Right forelimb (tissue), 1 donor: Measurements from ENCODE around the gene TAB3.

Experiments used
- DNase-seq: peaks from one replicate; pipeline ENCODE4 v3.0.0-alpha.2; 2018

TAB3 gene, protein sequence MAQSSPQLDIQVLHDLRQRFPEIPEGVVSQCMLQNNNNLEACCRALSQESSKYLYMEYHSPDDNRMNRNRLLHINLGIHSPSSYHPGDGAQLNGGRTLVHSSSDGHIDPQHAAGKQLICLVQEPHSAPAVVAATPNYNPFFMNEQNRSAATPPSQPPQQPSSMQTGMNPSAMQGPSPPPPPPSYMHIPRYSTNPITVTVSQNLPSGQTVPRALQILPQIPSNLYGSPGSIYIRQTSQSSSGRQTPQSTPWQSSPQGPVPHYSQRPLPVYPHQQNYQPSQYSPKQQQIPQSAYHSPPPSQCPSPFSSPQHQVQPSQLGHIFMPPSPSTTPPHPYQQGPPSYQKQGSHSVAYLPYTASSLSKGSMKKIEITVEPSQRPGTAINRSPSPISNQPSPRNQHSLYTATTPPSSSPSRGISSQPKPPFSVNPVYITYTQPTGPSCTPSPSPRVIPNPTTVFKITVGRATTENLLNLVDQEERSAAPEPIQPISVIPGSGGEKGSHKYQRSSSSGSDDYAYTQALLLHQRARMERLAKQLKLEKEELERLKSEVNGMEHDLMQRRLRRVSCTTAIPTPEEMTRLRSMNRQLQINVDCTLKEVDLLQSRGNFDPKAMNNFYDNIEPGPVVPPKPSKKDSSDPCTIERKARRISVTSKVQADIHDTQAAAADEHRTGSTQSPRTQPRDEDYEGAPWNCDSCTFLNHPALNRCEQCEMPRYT

DNA sequence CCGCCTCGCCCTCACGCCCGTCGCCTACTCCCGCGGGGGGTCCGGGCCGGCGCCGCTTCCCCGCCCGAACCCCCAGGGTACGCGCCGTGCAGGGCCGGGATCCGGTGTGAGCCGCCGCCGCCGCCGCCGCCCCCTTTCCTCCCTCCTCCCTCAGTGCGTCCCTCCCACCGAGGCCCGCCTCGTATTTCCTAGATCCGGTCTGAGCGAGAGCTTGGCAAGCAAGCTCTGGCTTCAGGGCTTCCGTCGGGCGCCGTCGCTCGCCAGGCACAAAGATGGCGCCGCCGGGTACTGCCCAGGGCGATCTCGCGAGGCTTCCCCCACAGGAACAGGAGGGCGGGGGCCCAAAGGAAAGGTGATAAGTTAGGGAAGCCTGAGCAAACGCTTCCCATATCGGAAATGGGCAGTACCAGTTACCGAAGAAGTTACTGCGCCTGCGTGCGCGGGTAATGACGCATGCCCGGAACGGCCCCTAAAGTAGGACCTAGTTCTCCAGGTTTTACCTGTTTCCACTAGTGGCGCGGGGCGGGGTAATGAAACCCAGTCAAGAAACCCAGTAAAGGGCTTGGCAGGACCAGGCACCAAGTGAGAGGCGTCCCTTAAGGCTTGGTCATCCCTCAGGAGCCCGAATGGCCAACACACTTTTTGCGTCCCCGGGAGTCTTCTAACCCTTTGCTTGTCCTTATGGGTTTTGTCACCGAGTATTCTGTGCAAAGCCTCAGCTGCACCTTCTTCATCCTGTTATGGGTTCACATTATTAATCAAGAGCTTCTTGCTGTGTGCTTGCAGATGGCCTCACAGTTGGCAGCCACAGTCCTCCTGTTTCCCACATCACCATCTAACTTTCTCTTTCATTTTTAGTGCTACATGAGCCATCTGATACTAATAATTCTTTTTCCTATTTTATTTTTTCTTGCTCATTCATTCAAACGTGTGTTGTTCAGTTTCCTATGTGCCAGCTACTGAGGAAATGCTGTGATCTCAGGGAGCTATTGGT is at the start of gene TAB3:
Gene TAB3 (minus strand): TSS at position 108 of the 994 bp plus-strand sequence. CDS start 29,666 bp downstream, outside the sequence.
- peak; percentile 91 for DNase-seq

DNA sequence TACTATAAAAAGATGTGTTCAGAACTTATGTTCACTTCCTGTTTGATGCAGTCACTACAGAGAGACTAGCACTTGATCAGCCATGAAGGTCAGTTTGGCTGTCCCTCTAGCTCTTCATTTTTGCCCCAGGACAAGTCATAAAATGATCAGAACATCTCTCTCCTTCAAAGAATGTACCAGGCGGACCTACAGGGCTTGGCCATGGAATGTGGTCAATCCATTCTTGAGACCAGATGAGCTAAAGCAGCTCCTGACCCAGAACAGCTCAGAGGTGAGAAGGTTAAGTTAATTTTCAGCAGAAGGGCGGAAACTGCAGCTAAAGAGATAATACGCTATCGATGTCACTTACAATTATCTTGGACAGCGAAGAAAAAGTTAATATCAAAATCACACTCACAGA is 49.2 kb upstream of the TAB3 start:
- no peak for DNase-seq

DNA sequence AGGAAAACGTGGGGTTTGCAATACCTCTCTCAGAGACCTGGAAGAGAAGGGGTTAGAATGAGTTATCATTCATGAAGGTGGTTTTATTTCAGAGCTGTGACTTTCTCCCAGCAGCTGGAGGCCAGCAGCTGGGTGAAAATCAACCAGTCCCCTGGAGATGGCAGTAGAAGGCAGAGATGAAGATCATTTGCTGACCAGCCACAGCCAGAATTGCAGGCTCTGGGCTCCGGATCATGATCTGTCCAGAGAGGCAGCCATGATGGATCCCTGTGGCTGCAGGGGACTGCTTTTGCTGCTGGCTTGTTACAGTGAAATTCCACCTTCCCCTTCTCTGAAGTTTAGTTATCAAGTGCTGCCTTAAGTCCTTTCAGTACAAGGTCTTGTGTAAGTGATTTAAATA is 46.9 kb upstream of the TAB3 start:
- no peak for DNase-seq

DNA sequence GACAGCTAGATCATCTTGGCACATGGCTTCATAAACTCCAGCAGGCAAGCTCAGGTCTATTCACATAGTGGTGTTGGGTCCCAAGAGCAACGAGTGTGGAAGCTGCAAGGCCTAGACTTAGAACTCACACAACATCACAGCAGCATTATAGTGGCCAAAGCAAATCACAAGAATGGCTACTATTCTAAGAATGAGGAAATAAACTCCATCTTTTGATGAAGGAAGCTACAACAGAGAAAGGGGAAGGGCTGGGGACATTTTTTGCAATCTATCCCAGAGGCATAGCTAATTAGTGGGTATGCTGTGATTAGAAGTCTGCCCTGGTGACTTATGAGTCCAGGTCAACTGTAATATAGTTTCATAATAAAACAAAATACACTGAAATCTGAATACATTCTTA is 42.9 kb upstream of the TAB3 start:
- DNase-seq, result no peak

DNA sequence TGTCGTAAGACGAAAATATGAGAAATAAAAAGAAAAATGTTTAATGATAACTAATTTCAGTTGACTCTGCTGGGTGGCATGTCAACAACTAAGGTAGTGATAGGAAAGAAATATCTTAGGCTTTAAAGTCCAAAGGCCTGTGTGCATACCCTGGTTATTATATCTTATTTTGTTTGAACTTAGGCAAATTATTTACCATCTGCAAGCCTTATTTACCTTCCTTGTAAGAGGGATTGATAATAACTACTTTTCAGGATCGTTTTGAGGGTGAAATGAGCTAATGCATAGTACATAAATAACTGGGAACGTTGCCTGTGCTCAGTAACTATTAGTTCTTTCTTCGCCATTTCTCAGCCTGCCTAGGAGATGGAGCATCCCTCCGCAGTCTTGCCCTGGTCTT is 41.6 kb upstream of the TAB3 start:
- DNase-seq, result no peak

DNA sequence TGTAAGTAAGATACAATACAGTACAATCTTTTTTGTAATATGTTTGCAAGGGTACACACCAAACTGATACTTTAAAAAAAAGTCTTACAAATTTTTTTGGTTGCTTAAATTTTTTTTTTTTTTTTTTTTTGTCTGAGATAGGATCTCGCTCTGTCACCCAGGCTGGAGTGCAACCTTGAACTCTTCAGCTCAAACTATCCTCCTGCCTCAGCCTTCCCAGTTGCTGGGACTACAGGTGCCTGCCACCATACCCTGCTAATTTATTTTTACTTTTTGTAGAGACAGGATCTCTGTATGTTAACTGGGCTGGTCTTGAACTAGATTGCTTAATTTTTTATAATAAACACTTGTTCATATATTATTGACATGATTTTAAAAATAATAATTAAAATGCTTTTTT is 41.1 kb upstream of the TAB3 start:
- DNase-seq, result no peak

DNA sequence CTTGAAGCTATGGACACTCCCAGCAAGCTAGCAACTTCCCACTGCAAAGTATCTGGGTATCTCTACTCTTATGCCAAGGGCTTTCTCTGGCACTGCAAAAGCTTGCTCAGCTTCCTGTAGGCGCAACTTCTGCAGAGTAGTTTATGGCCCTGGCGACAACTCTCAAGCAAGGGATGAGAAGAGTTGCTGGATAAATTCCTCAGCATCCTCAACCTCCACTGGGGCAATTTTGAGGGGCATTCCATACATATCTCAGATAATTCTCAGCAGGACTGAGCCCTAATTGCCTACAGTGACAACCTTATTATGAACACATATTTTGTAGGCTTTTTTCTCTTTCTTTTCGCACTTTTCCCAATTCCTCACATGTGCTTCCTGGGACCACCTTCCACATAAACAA is 31.2 kb upstream of the TAB3 start:
- no peak for DNase-seq

DNA sequence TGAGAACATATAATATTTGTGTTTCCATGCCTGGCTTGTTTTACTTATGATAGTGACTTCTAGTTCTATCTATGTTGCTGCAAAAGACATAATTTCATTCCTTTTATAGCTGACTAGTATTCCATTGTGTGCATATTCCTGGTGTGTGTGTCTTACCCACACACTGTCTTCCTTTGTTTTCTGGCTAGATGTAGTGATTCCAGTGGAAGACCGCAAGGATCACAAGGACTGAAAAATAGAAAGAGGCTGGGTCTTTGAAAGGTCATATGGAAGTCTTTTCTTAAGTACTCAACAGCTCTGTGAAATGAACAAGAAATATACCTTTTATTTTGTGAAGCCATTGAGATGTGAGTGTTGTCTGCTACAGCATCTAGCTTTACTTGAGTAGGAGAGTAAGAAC is 29.4 kb upstream of the TAB3 start:
- DNase-seq, result no peak

DNA sequence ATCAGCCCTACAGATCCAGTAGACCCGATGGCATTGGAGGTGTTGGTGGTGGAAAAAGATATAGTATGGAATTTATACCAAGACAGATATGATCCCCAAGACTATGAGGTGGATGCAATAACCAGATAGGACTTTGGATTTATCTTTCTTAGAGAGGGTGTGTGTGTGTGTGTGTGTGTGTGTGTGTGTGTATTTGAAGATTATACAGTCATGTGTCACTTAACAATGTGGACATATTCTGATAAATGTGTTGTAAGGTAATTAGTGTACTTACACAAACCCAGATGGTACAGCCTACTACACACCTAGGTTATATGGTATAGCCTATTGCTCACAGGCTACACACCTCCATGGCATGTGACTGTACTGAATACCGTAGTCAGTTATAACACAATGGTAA is 24.4 kb upstream of the TAB3 start:
- DNase-seq, result no peak

DNA sequence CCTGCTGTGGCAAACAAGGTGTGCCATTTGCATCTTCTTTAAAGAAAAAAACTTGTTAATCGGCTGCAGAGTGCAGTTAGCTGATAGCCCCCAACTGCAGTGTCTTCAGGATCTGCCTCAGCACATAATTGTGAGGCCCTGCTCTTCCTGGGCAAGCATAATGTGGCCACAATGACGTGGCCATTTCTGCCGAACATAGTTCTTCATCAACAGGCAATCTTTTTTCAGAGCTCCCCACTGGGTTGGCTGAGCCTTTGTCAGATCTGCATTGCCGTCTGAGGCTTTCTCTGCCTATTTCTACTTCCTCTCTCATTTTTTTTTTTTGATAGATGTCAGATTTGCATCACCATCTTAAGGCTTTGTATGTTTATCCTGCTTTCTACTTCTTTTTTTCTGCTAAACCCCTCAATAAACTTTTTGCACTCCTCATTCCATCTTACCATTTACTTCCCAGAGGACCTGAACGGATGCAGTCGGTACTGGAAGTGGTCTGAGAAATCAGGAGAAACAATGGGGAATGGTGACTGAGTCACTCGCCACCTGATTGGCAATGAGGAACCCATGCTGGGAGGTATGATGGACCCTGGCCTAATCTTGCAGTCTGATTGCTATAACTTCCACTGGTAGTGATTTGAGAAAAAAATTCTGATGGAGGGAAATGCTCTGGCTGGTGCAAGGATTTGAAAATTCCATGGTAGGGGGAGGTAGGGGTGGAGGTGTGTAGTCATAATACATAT is 21.2 kb upstream of the TAB3 start:
- no peak for DNase-seq

DNA sequence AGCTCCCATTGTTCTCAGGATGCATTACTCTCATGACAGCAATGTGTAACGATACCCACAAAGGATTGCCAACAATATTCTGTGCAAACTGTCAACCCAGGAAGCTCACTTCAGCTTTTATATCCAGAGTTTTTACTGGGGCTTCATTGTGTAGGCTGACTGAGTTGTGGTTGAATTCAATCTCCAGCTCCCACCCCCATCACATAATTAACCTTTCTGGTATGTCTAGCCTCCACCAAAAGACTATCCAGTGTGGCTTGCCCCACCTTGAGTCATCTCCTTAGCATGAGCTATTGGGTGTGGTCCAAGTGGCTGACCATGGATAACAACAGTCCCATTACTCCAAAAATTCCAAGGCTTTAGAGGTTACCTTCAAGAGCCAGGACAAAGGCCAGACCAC is 17.7 kb upstream of the TAB3 start:
- DNase-seq, result no peak

DNA sequence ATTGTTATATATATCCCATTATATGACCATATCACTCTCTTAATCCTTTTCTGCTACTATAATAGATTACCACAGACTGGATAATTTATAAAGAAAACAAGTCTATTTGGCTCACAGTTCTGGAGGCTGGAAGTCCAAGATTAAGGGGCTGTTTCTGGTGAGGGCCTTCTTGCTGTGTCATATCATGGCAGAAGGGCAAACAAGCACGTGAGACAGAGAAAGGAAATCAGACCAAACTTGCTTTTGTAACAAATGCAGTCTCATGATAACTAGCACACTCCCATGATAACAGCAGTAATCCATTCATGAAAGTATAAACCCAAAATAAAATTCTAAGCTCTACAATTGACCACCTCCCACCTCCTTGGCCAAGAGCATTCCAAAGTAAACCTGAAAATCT is 16.3 kb upstream of the TAB3 start:
- DNase-seq, result no peak

DNA sequence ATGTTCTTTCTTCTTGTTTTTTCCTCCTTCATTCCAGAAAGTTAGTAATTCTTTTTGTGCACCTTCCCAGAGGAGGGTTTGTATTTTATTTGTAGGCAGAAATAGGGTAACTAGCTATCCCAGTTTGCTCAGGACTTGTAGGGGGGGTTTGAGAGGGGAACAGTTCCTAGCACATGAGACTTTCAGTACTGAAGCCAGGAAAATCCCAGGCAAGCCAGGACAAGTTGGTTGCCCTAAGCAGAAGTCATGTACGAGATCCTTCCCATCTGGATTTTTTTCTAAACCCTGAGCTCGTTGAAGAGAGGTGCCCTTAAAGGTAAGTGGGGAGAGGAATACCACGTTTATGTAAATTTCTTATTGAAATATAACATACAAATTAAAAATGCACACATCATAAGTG is 15.6 kb upstream of the TAB3 start:
- no peak for DNase-seq

DNA sequence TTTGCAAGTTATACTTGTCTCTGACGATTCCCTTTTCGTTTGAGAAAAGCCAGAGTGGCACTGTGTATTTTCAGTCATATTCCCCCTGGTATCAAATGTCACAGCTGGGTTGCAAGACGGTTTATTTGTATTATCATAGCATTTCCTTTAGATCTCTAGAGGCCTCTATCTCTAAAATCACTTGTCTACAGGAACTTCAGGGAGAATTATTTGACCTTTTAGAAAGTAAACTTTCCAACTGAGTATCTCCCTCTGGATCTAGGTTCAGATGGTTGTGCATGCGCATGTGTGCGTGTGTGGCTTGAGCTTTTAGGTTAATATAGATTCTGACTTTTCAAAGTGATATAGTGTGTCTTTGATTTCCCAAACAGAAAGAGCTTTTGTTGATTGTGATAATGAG is 15.1 kb upstream of the TAB3 start:
- no peak for DNase-seq

DNA sequence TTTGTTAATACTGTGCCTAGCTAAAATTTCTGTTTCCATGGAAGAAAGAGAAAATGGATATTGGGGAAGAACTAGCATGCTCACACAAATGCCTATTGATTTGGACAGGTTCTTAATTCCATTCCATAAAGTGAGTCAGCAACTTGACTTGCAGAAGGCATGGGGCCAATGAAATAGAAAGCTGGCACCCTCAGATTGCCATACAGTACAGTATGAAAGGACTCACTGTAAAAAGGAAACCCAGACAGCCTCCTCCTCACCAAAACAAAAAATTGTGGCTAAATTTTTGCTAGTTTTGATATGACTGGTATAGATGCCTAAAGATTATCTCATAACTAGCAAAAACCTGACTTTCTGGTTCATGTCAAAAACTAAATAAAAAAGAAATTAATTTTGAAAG is 11.2 kb upstream of the TAB3 start:
- no peak for DNase-seq

DNA sequence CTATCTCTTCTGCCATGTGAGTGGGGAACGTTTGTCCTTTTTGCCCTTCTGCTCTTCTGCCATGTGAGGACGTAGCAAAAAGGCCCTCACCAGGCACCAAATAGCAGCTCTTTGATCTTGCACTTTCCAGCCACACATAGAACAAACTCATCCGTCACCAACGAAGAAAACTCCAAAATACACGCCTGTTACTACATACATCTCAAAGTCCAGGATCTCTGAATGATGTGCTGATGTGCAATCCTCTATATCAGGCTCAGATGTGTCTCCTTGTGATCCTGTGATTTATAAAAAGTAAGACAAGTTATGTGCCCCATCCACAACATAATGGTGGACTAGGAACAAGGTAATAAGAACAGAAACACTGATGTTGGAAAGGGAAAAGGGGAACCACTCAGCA is 9.8 kb upstream of the TAB3 start:
- no peak for DNase-seq

DNA sequence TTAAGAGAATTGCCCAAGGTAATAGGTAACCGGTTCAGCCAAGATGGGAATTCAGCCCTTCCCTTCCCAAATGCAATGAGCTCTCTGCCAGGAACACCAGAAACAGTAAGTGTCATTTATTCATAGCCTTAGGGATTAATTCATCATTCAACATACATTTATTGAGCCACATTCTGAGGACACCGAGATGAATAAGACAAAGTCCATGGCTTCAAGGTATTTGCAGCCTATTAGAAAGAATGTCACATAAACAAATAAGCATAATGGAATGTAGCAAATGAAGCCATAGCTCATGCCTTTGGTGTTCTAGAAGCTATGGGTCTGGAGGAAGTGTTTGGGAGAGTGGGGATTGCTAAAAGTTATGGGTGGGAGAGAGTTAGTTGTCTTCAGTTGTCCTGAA is 6.3 kb upstream of the TAB3 start:
- DNase-seq, result no peak

DNA sequence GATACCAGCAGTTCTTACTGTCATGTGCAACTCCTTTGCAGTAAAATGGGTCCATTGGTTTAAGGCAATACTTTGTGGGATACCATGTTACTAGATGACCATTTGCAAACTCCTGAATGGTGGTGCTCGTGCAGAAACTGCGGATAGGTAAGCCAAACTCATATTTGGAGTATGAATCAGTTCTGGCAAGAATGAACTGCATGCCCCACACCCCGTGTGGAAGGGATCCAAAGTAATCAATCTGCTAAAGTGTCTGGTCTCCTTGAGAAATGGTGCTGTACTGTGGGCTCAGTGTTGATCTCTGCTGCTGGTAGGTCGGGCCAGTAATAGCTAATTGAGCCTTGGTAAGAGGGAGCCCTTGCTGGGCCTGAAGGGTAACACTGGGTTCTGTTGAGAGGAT is 4.2 kb upstream of the TAB3 start:
- no peak for DNase-seq

DNA sequence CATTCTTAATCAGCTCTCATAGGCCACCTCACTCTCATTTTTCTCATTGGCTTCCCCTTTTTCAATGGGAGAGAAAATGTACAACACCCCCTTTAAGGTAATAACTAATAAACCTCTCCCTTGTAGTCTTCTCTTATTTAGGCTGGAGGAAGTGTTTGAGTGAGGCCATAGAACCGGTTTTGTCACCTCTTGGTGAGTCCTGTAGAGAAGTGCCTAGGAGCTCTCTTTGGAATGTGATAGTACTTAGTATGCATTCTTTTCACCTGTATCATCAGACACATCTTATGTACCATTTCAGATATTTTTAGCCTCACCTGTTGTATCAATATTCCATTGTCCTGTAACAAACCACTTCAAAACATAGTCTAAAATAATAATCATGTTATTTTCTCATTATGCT is 3.5 kb upstream of the TAB3 start:
- DNase-seq, result no peak

DNA sequence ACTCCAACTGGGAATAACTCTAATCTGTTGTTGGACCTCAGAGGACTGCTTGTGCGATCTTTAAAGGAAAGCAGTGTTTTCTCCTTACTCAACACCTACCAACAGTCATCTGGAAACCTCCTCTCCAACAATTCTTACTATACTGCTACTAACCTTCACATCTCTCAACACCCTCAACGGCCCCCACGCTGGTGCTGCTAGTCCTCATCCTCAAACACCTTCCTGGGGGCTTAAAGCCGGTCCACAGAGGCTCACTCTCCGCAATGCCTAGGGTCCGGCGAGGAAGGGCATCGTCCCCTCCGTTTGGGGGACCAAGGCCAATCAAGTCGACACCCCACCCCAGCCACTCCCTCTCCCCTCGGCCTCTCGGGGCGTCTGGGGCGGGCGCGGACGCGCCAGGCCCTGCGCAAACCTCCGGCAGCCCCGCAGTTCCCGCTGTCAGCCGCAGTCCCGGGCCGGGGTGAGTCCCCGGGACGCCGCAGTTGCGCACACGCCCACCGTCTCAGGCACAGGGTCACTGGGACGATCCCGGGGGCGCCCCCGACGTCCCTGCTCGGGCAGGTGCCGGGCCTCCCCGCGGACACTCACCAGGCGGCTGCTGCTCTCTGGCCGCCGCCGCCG is 418 bp downstream of the TAB3 start:
- peak; percentile 46 for DNase-seq

DNA sequence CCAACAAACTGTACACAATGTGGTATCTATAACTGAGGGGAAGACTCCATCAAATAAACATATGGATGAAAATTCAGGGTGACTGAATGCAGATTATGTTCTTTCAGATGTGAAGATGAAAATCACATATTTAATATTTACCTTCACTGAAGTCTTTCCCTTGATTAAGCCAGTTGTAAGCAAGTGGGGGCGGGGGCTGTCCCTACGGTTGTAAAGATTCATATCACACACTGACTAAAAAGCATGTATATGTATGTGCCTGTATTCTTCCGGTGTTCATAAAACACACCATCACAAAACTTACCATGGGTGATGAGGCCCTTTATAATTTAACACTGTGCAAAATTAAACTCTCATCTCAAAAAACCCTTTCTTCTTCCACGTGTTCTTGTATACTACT is 1.3 kb downstream of the TAB3 start:
- DNase-seq, result no peak

DNA sequence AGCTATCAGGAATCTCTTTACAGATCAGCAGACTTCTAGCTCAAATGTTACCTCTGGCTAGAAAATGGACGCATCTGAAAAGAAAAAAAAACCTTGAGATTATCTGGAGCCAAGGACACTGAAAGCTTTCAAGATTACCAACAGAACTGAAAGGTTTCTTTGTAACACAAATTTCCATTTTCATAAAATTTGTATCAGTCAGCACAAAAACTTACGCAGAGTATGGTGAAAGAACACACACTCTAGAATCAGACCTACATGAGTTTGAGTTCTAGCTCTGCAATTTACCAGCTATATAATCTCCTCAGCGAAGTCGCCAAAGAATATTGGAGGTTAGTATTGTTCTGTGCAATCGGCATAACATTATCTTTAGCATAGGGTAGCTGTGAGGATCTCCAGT is 1.8 kb downstream of the TAB3 start:
- DNase-seq, result no peak
